ENCODE measurements around the gene IQCH. TPM values are rescaled to one million over a fixed set of nuclear protein-coding genes. Genes with fewer than 3 reads are reported as not detected.
A peak's percentile ranks its signal among the peaks of the same experiment; 100 is the strongest.

IQCH gene
- total and polyA plus RNA-seq, 2 donors from 2014 or later: 3.2 to 7.7 TPM

GRCh38 chr15:67523330-67523729, 268.7 kb downstream of the IQCH start:
- no peaks in the 10 kb centered on the region for H3K9me3 ChIP-seq (ENCODE audit: control insufficient read depth in 2 of 3, insufficient read depth in 1 of 3, low read length in 3 of 3)
- DNase-seq (no peak), FAIRE-seq (no peak)
- H3K27ac ChIP-seq (ENCODE audit: low read depth in 2 of 2, low read length in 2 of 2): no peak overlapping the region
- no peaks in the 10 kb centered on the region for H3K4me1 ChIP-seq (ENCODE audit: control insufficient read depth in 2 of 3, insufficient read depth in 2 of 3, low read depth in 1 of 3, low read length in 3 of 3)
- no peak overlapping the region for H3K9ac ChIP-seq (ENCODE audit: low read length in 3 of 3)
- no peak for TF ChIP-seq CTCF (IDR thresholded peaks at IDR 0.05; ENCODE audit: borderline replicate concordance, extremely low read depth, insufficient read depth)
- H3K27me3 ChIP-seq (ENCODE audit: control insufficient read depth, insufficient read depth, low read length): no peaks in the 10 kb centered on the region
- no peak overlapping the region for H3K4me3 ChIP-seq (ENCODE audit: low read length in 3 of 3)
- peaks cover 0 to 4% (median 0%) of the 10 kb centered on the region in 3 donors for H3K36me3 ChIP-seq (ENCODE audit: control insufficient read depth in 2 of 3, insufficient read depth in 3 of 3, low read length in 3 of 3)
- intact Hi-C loops (cut with DNase I): no loop called here

- no peaks in the 10 kb centered on the region for H3K27me3 ChIP-seq (ENCODE audit: control insufficient read depth, insufficient read depth, low read length)
- no peaks in the 10 kb centered on the region for H3K9me3 ChIP-seq (ENCODE audit: control insufficient read depth in 2 of 3, insufficient read depth in 1 of 3, low read length in 3 of 3)
- no peak overlapping the region for H3K27ac ChIP-seq (ENCODE audit: low read depth in 2 of 2, low read length in 2 of 2)
- H3K9ac ChIP-seq (ENCODE audit: low read length in 3 of 3): no peak overlapping the region
- peaks cover 0 to 4% (median 0%) of the 10 kb centered on the region in 3 donors for H3K36me3 ChIP-seq (ENCODE audit: control insufficient read depth in 2 of 3, insufficient read depth in 3 of 3, low read length in 3 of 3)
- no peak for TF ChIP-seq CTCF (IDR thresholded peaks at IDR 0.05; ENCODE audit: borderline replicate concordance, extremely low read depth, insufficient read depth)
- intact Hi-C loops (cut with DNase I): no loop called here
- DNase-seq: no peak
- H3K4me1 ChIP-seq (ENCODE audit: control insufficient read depth in 2 of 3, insufficient read depth in 2 of 3, low read depth in 1 of 3, low read length in 3 of 3): no peaks in the 10 kb centered on the region
- no peak for FAIRE-seq
- no peak overlapping the region for H3K4me3 ChIP-seq (ENCODE audit: low read length in 3 of 3)
Measured at GRCh38 chr15:67524235-67524634, 269.6 kb downstream of the IQCH start.

GRCh38 chr15:67528513-67528912, 273.9 kb downstream of the IQCH start:
- Histone ChIP-seq H3K9me3 (ENCODE audit: control insufficient read depth in 2 of 3, insufficient read depth in 1 of 3, low read length in 3 of 3) (no peaks in the 10 kb centered on the region), H3K4me1 (ENCODE audit: control insufficient read depth in 2 of 3, insufficient read depth in 2 of 3, low read depth in 1 of 3, low read length in 3 of 3) (no peaks in the 10 kb centered on the region), H3K27ac (ENCODE audit: low read depth in 2 of 2, low read length in 2 of 2) (no peak overlapping the region), H3K27me3 (ENCODE audit: control insufficient read depth, insufficient read depth, low read length) (no peaks in the 10 kb centered on the region), H3K4me3 (ENCODE audit: low read length in 3 of 3) (no peak overlapping the region), H3K9ac (ENCODE audit: low read length in 3 of 3) (no peak overlapping the region), H3K36me3 (ENCODE audit: control insufficient read depth in 2 of 3, insufficient read depth in 3 of 3, low read length in 3 of 3) (peaks cover 0 to 4% (median 0%) of the 10 kb centered on the region in 3 donors)
- FAIRE-seq (no peak), DNase-seq (peak in 2 of 5 donors; percentile 24 to 37)
- intact Hi-C loops (cut with DNase I): no loop called here
- TF ChIP-seq CTCF (IDR thresholded peaks at IDR 0.05; ENCODE audit: borderline replicate concordance, extremely low read depth, insufficient read depth): no peak

GRCh38 chr15:67531379-67531914, 276.9 kb downstream of the IQCH start:
- no peak for FAIRE-seq

More at GRCh38 chr15:67531379-67531914, 276.9 kb downstream of the IQCH start:
- Histone ChIP-seq H3K9me3 (ENCODE audit: control insufficient read depth in 2 of 3, insufficient read depth in 1 of 3, low read length in 3 of 3) (no peaks in the 10 kb centered on the region), H3K27ac (ENCODE audit: low read depth in 2 of 2, low read length in 2 of 2) (no peak overlapping the region), H3K4me1 (ENCODE audit: control insufficient read depth in 2 of 3, insufficient read depth in 2 of 3, low read depth in 1 of 3, low read length in 3 of 3) (no peaks in the 10 kb centered on the region), H3K27me3 (ENCODE audit: control insufficient read depth, insufficient read depth, low read length) (no peaks in the 10 kb centered on the region), H3K4me3 (ENCODE audit: low read length in 3 of 3) (no peak overlapping the region), H3K9ac (ENCODE audit: low read length in 3 of 3) (no peak overlapping the region), H3K36me3 (ENCODE audit: control insufficient read depth in 2 of 3, insufficient read depth in 3 of 3, low read length in 3 of 3) (peaks cover 0 to 4% (median 0%) of the 10 kb centered on the region in 3 donors)
- intact Hi-C loops (cut with DNase I): no loop called here
- DNase-seq: no peak
- no peak for TF ChIP-seq CTCF (IDR thresholded peaks at IDR 0.05; ENCODE audit: borderline replicate concordance, extremely low read depth, insufficient read depth)
